GM19023 (cell line): Measurements from ENCODE around the gene TGFBI.
"Not testable (repeated sequence)": the region's sequence is repeated elsewhere in the genome, so short reads cannot be mapped to it uniquely, and the experiment has no call there.

Experiments
- ATAC-seq: cut with Tn5 transposase; IDR thresholded peaks from one replicate; pipeline ENCODE4 v1.9.1; 2021; ENCODE audit warnings: mild to moderate bottlenecking, moderate library complexity; ENCODE audit not compliant: unreplicated experiment

The TGFBI gene

DNA sequence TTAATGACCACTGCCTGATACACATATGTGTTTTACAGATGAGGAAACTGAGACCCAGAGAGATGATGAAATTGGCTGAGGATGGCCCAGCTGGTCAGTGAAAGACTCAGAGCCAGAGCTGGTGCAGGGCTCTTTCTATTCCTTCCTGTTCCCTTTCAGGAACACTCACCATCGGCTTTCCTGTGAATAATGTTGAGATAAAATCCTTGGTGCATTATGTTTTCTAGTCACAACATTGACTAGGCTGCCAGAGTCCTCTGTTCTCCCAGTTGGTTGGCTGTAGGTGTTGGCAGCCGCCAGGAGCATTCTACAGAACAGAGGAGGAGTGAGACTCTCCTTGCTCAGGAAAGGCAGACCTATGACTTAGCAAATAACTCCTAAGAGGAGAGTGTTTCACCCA lies 14.8 kb downstream of the TGFBI start:
- ATAC-seq = no peak

DNA sequence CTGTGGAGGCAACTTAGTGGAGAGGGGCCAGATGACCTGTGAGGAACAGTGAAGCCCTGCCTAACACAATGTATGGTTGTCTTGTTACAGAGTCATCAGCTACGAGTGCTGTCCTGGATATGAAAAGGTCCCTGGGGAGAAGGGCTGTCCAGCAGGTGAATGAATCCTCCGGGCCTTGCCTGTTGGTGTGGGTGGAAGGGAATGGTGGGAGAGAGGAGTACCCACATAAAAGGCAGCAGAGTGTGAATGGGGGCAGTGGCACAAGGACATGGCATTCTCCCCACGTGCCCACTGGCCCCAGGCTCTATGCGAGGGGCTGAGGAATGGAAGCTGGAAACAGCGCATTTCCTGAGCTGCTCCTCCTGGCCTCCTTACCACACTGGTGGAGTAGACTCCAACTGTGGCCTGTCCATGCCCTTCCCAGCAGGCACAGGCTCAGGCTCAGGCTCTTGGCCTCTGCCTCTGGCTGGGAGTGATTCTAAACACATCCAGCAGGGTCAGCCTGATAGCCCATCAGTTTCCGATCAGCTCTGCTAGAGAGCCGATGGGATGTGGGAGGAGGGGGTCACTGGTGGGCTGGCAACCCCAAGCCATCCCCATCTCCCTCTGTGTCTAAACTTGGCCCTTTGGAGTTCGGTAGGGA lies 15.3 kb downstream of the TGFBI start:
- ATAC-seq = no peak

DNA sequence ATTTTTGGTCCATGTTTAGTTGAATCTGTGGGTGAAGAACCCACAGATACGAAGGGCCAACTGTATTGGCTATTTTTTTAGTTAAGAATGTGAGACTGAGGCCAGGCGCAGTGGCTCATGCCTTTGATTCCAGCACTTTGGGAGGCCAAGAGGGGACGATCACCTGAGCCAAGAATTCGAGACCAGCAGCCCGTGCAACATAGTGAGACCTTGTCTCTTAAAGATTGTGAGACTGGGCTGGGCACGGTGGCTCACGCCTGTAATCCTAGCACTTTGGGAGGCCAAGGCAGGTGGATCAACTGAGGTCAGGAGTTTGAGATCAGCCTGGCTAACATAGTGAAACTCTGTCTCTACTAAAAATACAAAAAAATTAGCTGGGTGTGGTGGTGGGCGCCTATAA lies 16.2 kb downstream of the TGFBI start:
- not testable (repeated sequence) for ATAC-seq

DNA sequence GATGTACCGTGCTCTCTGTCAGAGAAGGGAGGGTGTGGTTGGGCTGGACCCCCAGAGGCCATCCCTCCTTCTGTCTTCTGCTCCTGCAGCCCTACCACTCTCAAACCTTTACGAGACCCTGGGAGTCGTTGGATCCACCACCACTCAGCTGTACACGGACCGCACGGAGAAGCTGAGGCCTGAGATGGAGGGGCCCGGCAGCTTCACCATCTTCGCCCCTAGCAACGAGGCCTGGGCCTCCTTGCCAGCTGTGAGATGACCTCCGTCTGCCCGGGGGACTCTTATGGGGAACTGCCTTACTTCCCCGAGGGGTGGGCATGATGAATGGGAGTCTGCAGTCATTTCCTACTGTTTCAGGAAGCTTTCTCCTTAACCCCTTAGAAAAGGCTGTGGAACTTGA lies 17.5 kb downstream of the TGFBI start:
- no peak for ATAC-seq

DNA sequence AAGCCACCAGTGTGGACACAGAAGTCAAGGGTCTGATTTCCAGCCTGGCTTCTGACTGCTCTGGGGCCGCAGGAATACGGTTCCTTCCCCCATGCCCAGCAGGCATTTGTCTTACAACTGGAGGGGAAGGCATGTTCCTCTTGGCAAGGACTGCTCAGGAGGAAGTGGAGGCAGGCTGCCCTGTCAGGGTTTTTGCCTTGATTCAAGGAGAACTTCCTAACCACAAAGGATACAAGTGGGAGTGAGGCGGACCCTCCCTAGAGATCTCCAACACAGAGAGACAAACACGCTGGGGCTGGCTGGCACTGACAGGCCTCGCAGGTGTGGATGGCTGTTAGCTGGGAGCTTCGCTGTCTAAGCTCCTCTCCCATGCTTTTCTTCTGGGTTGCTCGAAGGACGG lies 19.1 kb downstream of the TGFBI start:
- ATAC-seq = no peak

DNA sequence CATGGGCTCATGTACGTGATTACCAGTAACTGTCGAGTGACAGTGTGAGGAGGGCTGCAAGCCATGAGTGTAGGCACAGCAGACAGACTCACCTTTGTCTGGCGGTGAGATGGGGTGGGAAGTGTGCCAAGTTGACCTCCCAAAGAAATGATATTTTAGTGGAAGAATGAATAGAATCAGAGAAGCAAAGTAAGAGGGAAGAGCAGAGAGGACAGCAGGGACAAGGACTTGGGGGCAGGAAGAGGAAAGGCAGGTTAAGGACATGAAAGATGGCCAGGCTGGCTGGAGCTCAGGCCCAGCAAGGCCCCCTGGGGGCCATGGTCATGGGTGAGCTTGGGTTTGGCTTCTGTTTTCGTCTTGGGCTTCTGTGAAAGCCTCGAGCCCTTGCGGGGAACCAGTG lies 20.2 kb downstream of the TGFBI start:
- no peak for ATAC-seq

DNA sequence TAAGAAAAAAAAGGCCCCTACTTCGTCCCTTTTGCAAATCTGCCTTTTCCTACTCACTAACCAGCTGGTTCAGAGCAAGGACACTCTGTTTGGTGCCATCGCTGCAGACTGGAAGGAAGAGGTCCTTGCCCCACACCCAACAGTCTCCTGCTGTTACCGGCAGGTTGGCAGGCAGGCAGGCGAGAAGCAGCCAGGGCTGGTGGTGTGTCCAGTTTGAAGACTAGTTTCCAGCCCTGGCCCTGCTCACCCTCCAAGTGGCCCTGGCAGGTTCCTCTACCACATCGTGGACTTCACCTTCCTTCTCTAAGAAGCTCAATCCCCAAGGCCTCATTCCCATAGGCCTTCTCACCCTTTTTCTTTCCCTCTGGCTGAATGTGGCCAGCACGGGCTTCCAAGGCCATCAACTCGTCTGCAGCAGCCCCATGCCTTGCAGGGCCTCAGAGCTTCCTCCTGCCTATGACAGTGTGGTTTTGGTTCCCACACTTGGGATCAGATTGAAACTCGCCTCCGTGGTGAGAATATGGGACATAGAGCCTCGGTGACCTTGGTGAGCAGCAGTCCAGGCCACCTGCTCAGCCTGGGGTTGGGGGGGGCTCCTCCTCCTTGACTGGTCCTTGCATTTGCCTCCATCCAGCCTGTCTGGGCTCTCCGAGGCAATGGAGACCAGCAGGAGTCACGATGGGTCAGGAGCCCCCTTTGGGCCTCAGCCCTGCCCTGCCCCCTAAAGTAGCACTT lies 22.9 kb downstream of the TGFBI start:
- ATAC-seq = no peak

DNA sequence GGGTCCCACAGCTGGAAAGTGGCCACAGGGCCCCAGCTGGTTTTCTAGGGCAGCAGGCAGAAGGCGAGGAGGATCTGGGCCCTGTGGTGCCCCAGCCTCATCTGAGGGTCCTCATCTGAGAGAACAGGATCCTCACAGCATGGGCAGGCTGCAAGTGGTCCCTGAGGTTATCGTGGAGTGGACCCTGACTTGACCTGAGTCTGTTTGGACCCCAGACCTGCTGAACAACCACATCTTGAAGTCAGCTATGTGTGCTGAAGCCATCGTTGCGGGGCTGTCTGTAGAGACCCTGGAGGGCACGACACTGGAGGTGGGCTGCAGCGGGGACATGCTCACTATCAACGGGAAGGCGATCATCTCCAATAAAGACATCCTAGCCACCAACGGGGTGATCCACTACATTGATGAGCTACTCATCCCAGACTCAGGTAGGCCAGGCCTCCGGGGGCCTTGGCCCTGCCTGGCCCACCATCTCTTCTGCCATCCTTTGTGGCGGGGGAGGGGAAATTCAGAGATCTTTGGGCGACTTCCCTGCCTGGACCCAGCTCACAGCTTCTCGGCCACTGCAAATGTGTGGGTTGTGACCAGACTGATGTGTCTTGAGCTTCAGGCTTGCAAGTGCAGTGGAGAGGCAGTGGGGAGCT lies 24.0 kb downstream of the TGFBI start:
- no peak for ATAC-seq

DNA sequence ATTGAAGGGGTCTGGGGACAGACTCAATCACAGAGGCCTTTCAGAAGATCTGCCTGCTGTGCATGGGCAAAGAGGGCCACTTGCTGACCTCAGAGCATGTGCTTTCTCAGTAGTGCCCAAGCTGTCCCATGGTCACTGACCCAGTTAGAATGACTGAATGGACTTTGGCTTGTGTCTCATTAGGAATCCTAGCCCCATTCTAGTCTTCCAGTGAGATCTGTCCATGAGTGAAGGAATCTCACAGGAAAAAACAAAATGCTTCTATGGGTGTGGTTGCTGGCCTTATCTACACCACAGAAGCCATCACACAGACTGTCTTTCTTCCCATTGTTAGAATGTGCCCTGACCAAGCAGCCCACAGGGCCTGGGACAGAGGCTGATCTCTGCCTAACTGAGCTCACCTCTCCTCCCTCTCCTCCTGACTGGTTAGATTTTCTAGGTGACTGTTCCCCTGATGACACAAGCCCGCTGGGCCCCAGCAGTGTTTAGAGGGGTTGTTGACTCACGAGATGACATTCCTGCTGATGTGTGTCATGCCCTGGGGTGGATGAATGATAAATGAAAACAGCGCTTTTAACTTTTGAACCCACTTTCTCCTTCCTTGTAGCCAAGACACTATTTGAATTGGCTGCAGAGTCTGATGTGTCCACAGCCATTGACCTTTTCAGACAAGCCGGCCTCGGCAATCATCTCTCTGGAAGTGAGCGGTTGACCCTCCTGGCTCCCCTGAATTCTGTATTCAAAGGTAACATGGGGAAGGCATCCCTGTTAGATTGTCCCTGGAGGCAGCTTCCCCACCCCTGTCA lies 24.8 kb downstream of the TGFBI start:
- ATAC-seq = no peak

DNA sequence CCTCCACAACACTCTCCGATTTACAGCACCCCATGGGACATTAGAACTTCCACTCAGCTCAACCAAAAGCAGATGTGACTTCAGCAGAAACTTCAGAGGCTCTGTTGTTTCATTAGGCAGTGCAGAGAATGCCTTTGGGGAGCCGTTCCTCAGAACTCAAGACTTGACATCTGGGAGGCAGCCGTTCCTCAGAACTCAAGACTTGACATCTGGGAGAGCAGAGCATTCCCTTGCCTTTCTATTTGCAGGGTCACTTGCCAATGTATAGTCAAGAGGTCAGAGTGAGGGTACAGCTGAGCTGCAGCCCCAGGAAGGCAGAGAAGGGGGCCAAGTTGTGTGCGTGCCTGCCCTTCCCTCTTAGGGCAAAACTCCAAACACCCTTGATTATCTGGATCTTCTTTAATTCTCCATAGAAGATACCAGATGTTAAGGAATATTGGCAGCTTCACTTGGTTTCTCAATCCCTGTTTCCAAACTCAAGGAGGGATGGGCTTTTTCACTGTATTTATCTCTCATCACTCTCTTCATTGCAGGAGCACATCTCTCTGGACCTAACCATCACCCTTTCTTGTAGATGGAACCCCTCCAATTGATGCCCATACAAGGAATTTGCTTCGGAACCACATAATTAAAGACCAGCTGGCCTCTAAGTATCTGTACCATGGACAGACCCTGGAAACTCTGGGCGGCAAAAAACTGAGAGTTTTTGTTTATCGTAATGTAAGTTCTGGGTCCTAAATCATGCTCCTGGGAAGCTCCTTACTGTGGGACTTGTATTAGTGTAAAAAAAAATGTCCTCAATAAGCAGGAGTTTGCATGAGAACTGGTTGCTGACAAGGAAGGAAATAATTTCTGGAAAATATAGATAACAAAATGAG lies 25.6 kb downstream of the TGFBI start:
- no peak for ATAC-seq

DNA sequence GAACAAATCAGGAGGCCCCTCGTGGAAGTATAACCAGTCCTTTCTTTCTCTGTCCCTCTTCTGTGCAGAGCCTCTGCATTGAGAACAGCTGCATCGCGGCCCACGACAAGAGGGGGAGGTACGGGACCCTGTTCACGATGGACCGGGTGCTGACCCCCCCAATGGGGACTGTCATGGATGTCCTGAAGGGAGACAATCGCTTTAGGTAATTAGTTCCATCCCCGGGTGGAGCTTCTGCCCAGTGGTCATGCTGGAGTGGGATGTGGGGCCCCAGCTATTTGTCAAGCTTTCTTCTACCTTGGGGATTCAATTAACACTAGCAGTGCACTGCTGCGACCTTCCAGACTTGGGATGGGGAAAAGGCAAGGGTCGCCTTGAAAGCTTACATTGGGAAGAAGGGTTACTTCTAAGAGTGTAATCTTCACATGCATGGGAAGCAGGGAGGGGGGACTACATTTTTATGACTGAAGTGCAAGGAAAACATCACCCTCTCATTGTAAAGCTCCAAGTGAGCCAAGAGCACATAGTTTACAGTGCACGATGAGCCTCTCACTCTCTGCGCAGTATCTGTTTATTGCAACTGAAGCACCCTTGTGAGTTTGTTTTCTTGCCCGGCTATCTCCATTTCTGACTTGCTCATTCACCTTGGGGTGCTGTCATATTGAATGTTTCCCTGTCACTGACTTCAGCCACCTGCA lies 27.0 kb downstream of the TGFBI start:
- ATAC-seq = no peak

DNA sequence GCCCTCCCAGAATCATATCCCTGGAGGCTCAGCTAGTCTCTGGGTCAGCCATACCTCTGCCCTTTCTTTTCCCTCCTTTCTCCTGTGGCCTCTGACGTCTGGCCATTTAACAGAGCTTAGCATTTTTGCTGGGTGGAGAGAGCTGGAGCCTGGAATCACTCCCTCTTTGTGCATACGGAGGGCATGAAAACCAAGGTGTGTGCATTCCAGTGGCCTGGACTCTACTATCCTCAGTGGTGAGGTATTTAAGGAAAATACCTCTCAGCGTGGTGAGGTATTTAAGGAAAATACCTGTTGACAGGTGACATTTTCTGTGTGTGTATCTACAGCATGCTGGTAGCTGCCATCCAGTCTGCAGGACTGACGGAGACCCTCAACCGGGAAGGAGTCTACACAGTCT lies 27.5 kb downstream of the TGFBI start:
- ATAC-seq = no peak

DNA sequence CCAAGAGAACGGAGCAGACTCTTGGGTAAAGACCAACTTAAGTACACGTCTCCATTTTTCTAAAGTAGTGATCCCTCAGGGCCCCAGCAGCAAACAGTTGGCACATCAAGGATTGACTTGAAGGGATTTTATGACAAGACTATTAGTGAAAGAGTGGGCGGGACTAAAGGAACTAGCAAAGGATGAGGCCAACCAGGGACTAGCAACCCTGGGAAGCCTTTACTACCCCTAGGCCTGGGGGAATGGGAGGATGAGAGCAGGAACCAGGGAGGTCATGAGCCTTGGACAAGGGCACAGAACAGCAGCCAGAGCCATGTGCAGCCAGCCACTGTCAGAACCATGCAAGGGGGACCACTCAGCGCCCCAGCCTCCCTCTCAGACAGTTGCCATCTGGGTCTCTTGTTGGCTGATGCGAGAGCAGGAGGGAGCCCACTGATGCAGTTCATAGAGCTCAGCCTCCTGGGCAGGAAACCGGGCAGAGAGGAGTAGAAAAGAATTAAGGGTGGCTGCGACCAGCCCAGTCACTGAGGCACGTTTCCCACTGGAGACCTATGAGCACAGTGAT lies 28.1 kb downstream of the TGFBI start:
- ATAC-seq = no peak

DNA sequence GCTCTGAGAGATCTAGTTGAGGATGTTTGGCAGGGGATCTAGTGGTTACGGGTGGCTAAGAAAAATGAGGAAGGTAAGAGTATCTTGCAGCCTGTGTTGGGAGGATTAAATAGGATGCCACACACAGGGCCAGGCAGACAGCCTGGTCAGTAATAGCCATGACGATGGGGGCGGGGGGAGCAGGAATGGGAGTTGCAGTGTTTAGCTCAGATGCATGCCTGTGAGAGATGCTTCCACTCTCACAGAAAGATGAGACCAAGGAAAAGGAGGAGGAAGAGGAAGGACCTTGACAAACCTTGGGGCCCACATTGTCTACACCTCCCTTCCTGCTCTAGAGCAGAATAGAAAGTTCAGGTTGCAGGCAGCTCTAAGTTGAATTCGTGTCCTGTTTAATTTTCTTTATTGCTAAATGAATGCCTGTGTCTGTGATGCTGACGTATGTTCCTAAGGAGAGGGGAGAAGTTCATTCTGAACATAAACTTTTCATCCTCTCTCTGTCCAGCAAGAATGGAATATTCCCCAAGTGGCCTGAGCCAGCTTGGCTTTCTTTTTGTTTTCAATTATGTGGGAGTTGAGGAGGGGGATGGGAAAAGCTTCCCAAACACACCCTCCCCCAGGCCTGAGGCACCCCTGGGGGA lies 28.7 kb downstream of the TGFBI start:
- ATAC-seq = no peak

DNA sequence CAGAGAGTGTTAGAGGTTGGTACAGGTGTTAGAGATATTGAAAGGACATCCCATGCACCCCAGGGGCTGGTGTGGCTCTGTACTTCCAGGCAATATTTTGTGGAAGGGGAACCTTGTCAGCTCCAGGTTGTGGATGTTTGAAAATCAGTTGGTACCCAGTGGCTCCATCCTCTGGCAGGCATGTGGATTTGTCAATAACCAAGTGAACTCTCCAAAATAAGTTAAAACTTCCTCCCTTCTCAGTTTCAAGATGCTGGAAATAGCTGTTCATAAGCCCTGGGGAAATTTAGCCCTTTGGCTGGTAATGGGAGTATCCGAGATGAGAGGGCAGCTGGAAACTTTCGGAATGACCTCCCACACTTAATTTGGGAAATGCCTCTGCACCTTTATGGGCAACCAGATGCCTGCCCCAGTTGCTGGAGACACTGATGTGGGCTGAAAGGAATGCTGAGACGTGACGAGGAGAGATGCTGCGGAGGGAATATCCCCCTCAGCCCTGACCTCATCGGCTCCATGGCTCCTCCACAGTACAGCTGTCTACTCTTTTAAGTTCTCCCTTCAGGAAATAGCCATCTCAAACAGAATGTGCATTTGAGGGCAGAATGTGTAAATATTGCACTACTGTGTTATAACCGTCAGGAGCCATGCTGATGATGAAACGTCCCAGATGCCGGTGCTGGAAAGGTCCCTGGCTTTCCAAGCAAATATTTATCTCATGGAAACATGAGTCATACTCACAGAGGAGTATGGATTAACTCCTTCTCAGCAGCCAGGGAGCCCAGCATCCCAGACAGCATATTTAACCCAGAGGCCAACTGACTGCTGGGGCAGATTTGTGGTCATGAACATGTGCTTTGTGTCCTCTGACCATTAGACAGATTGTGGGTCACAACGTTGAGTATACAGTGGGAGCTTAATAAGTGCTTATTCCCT lies 29.5 kb downstream of the TGFBI start:
- ATAC-seq = no peak

DNA sequence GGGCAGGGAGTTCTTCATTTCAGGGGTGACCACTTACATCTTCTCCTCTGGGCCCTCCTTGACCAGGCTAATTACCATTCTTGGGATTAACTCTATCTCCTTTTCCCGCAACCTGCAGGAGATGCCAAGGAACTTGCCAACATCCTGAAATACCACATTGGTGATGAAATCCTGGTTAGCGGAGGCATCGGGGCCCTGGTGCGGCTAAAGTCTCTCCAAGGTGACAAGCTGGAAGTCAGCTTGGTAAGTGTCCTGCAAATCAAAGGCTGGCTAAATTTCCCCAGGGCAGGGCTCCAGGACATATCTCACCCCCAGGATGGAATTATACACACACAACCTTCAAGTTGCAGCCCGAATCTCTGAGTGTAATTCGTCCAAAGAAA lies 30.2 kb downstream of the TGFBI start:
- ATAC-seq = no peak

DNA sequence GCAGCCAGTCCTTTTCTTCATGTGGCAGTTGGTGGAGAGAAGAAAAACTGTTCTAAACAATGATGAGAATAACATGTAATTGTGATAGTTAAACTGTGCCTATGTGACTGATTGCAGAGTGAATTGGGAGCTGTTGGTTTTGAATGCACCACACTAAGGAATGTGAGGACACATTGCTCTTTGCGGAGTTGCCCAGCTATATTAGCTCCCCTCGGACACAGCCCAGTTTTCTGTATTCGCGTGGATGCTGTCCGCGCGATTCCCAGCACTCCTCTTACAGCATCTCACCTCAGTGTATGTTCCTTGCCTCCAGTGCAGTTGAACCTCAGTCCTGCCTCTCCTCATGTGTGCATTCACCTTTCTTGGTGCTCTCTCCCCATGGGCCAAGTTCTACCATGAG lies 32.2 kb downstream of the TGFBI start:
- ATAC-seq = no peak
